Suprapubic skin (tissue), 4 donors: ENCODE measurements around the gene WWOX. TPM values are rescaled to one million over a fixed set of nuclear protein-coding genes. Genes with fewer than 3 reads are reported as not detected.

Experiments used
- DNase-seq, 2 donors: peaks; one replicate each; pipeline ENCODE4 v3.0.0-alpha.2; 2019; ENCODE audit warnings: low spot score in 2 of 2
- H3K27ac ChIP-seq: fragments of 200-600 bp; sonication (generic); one replicate; pipeline ENCODE4 v1.5.1; 2019
- H3K27me3 ChIP-seq: fragments of 200-600 bp; sonication (generic); one replicate; pipeline ENCODE4 v1.5.1; 2019
- H3K36me3 ChIP-seq: fragments of 200-600 bp; sonication (generic); one replicate; pipeline ENCODE4 v1.5.1; 2019
- H3K4me1 ChIP-seq: fragments of 200-600 bp; sonication (generic); one replicate; pipeline ENCODE4 v1.5.1; 2019
- H3K4me3 ChIP-seq: fragments of 200-600 bp; sonication (generic); one replicate; pipeline ENCODE4 v1.5.1; 2019; ENCODE audit warnings: mild to moderate bottlenecking
- H3K9me3 ChIP-seq: fragments of 200-600 bp; sonication (generic); one replicate; pipeline ENCODE4 v1.5.1; 2019
- CTCF ChIP-seq, 2 donors: fragments of 200-600 bp in 1 of 2; fragments of 450-650 bp in 1 of 2; sonication (generic) in 1 of 2; IDR thresholded peaks; one replicate each; pipeline ENCODE4 v1.5.1; 2016 to 2019; ENCODE audit warnings: antibody characterized with exemption in 2 of 2, mild to moderate bottlenecking in 1 of 2, moderate library complexity in 1 of 2
- EP300 ChIP-seq: sonication (generic); formaldehyde crosslinking; IDR thresholded peaks from one replicate; pipeline ENCODE4 v1.6.1; 2017; ENCODE audit warnings: antibody characterized with exemption
- POLR2A ChIP-seq, 2 donors: fragments of 450-650 bp; IDR thresholded peaks; one replicate each; pipeline ENCODE4 v1.6.1; 2017; ENCODE audit warnings: antibody characterized with exemption in 2 of 2, mild to moderate bottlenecking in 2 of 2, moderate library complexity in 2 of 2
- POLR2AphosphoS5 ChIP-seq, 3 donors: sonication (generic); formaldehyde crosslinking; IDR thresholded peaks; one replicate each; pipeline ENCODE4 v1.6.1; 2017; ENCODE audit warnings: antibody characterized with exemption in 3 of 3
- WGBS: methylation state at CpG from one replicate; pipeline ENCODE4 v1.1.5; 2018; 5-methylcytosine and 5-hydroxymethylcytosine counted together
- total RNA-seq, 4 donors: library from RNA; depleted of rRNA; stranded (reverse); fragments of >200 nt; gene quantifications; one replicate each; pipeline ENCODE4 v1.1.0, GENCODE V29; 2016

WWOX gene
- total RNA-seq, 4 donors from 2014 or later, result 29.6 to 104 (median 47.3) TPM

GRCh38 chr16:79055251-79055970, 956.0 kb downstream of the WWOX start:
- no peaks in the 10 kb centered on the region for H3K36me3 ChIP-seq
- H3K27ac ChIP-seq, result no peak overlapping the region
- H3K27me3 ChIP-seq, result no peaks in the 10 kb centered on the region
- no peak for TF ChIP-seq CTCF (IDR thresholded peaks at IDR 0.05)
- TF ChIP-seq POLR2AphosphoS5 (IDR thresholded peaks at IDR 0.05), result no peak
- TF ChIP-seq EP300, result no peak
- TF ChIP-seq POLR2A (IDR thresholded peaks at IDR 0.05), result no peak
- no peak for DNase-seq
- no peaks in the 10 kb centered on the region for H3K9me3 ChIP-seq
- H3K4me3 ChIP-seq, result no peak overlapping the region
- peaks cover 12% of the 10 kb centered on the region for H3K4me1 ChIP-seq
- 100% methylated on average over 3 of the region's 3 CpGs for WGBS

GRCh38 chr16:79061181-79061580, 961.7 kb downstream of the WWOX start:
- TF ChIP-seq POLR2A (IDR thresholded peaks at IDR 0.05), result no peak
- Histone ChIP-seq H3K27me3 (no peaks in the 10 kb centered on the region), H3K4me1 (peaks cover 10% of the 10 kb centered on the region), H3K4me3 (no peak overlapping the region), H3K27ac (no peak overlapping the region), H3K36me3 (no peaks in the 10 kb centered on the region), H3K9me3 (no peaks in the 10 kb centered on the region)
- no peak for DNase-seq
- 37% methylated on average over 6 of the region's 6 CpGs for WGBS

GRCh38 chr16:79062336-79062735, 962.9 kb downstream of the WWOX start:
- H3K9me3 ChIP-seq, result no peaks in the 10 kb centered on the region
- no peaks in the 10 kb centered on the region for H3K27me3 ChIP-seq
- no peak for DNase-seq
- no peaks in the 10 kb centered on the region for H3K36me3 ChIP-seq
- 76% methylated on average over 6 of the region's 6 CpGs for WGBS
- H3K27ac ChIP-seq, result no peak overlapping the region
- TF ChIP-seq POLR2AphosphoS5 (IDR thresholded peaks at IDR 0.05) (no peak), POLR2A (IDR thresholded peaks at IDR 0.05) (no peak), EP300 (no peak), CTCF (IDR thresholded peaks at IDR 0.05) (no peak)
- peaks cover 10% of the 10 kb centered on the region for H3K4me1 ChIP-seq
- no peak overlapping the region for H3K4me3 ChIP-seq

GRCh38 chr16:79062821-79063220, 963.4 kb downstream of the WWOX start:
- Histone ChIP-seq H3K4me3 (no peak overlapping the region), H3K9me3 (no peaks in the 10 kb centered on the region), H3K27me3 (no peaks in the 10 kb centered on the region), H3K36me3 (no peaks in the 10 kb centered on the region), H3K4me1 (peaks cover 10% of the 10 kb centered on the region), H3K27ac (no peak overlapping the region)
- WGBS, result 82% methylated on average over 6 of the region's 6 CpGs
- TF ChIP-seq CTCF (IDR thresholded peaks at IDR 0.05) (no peak), POLR2AphosphoS5 (IDR thresholded peaks at IDR 0.05) (no peak), EP300 (no peak), POLR2A (IDR thresholded peaks at IDR 0.05) (no peak)
- no peak for DNase-seq

- Histone ChIP-seq H3K27ac (no peak overlapping the region), H3K27me3 (no peaks in the 10 kb centered on the region), H3K4me1 (peaks cover 10% of the 10 kb centered on the region), H3K4me3 (no peak overlapping the region), H3K9me3 (no peaks in the 10 kb centered on the region), H3K36me3 (no peaks in the 10 kb centered on the region)
- WGBS, result 75% methylated on average over 15 of the region's 15 CpGs
- TF ChIP-seq CTCF (IDR thresholded peaks at IDR 0.05) (no peak), EP300 (no peak), POLR2AphosphoS5 (IDR thresholded peaks at IDR 0.05) (no peak), POLR2A (IDR thresholded peaks at IDR 0.05) (no peak)
- no peak for DNase-seq
These were observed 965.0 kb downstream of the WWOX start for GRCh38 chr16:79064256-79064972.
